Right renal pelvis (tissue), 4 donors: ENCODE data around the gene SNCG. TPM values are rescaled to one million over a fixed set of nuclear protein-coding genes. Genes with fewer than 3 reads are reported as not detected.
A peak's percentile ranks its signal among the peaks of the same experiment; 100 is the strongest.

Experiments used
- DNase-seq, 4 donors: peaks; one replicate each; pipeline ENCODE4 v3.0.0-alpha.2; 2013; ENCODE audit warnings: low read depth in 4 of 4, low spot score in 3 of 4, missing footprints in 1 of 4
- polyA plus RNA-seq, 4 donors: library from polyadenylated mRNA; unstranded; fragments of 120-200 nt; gene quantifications; one replicate each; pipeline ENCODE4 v1.2.1, GENCODE V29; 2013; ENCODE audit not compliant: insufficient read length in 4 of 4

The SNCG gene
- polyA plus RNA-seq, 4 donors, result 11.4 to 33.6 (median 21.6) TPM

DNA sequence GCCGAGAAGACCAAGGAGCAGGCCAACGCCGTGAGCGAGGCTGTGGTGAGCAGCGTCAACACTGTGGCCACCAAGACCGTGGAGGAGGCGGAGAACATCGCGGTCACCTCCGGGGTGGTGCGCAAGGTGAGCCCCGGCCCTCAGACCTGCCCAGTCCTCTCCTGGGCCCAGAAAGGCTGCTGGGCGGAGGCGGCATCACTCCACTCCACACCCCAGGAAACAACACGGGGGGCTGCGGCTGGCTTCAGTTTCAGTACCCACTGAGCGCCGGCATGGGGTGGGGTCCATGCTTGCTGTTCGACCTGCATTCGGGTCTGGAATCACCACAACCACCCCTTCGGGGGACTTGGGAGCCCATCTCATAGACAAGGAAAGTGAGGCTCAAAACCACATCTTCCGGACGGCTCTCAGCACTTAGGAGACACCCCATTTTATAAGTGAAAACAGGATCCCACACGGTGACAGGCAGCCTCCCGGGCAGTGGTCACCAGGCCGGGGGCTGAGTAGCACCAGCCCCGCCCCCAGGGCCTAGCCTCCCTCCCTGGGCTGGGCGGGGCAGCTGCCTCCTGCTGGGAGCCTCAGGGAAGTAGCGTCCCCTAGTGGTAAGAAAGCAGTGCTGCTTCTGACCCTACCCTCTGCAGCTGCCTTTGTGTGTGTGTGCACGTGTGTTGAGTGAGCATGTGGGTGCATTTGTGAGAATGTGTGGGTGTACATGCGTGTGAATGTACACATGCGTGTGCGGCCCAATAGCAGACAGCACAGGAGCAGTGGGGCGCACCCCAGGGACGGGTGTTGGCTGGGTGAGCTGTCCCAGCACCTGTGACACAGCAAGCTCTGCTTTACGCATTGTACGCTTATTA, 1.8 kb downstream of the SNCG start:
- no peak for DNase-seq

DNA sequence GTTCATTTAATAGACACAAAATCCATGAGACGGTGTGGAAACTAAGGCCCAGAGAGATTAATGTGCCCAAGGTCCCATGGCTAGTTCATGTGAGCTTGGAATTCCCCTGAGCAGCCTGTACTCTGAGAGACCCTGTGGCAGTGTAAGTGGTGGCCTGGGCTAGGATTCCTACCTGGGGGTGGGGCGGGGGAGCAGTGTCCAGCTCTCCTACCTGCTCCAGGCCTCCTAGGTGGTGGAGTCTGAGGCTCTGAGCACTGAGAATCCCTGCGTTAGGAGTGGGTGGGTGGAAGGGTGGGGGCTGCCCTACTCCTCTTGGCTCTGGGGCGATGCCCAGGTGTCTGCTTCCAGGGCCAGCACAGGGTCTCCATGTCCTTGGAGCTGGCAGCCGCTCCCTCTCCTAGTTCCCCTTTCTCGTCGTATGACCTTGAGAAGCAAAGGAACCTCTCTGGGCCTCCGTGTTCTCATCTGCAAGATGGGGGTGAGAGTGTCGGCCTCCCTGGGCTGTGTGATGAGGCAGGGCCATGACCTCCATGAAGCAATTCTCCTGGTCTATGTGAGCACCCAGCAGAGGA, 2.5 kb downstream of the SNCG start:
- no peak for DNase-seq

DNA sequence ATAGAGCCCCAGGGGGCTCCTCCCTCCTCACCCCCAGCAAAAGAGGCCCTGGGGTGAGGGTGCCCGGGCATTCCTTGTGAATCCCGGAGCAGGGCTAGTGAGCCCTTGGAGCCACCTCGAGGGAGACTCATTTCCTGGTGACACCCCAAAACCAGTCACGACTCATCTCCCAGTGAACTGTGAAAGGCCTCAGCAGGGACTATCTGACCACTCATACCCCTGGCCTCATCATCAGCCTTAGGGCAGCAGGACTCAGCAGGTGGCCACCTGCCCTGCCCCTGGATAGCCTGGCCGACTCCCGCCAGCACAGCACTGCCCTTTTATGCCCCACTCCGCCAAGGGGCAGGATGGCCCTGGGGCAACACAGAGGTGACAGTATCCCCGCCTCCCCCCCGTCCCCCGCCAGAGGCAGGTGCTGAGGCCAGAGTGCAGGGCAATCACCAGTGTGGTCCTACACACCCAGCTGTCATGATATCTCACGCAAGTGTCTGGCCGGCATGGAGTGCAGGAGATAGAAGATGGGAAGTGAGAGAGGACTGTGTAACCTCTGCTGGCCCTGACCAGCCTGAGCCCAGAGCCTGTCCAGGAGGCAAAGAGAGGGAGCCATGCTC, 3.2 kb downstream of the SNCG start:
- DNase-seq, result no peak

DNA sequence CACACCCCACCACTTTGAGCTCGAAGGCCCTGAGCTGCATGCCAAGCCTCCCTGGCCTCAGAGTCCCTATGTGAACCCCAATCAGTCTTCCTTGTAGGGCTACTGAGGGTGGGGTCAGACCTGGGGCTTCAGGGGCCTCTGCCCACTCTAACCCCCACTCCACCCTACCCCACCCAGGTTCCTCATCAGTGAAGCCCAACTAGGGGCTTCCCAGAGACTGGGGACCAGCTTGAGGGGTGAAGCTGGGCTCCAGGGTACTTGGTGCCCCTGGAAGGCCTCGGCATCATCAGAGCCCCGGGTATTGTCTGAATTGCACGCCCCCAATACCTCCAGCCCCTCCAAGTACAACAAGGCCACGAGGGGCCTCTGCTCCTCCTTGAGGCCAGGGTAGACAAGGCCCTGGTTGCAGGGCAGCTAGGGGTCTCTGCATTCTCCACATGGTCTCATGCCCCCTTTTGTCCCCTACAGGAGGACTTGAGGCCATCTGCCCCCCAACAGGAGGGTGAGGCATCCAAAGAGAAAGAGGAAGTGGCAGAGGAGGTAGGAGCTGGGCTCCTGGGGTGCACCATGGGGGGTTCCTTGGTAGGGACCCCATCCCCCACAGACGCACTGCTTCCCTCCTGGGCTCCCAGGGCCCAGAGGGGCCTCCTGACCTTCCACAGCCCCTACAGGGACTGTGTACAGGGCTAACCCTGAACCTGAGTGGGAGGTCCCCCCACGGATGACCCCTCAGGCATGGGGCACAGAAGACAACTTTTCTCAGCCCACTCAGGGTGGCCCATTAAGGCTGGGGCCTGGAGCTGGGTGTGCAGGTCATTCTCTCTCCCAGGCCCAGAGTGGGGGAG, 4.0 kb downstream of the SNCG start:
- DNase-seq, result no peak

DNA sequence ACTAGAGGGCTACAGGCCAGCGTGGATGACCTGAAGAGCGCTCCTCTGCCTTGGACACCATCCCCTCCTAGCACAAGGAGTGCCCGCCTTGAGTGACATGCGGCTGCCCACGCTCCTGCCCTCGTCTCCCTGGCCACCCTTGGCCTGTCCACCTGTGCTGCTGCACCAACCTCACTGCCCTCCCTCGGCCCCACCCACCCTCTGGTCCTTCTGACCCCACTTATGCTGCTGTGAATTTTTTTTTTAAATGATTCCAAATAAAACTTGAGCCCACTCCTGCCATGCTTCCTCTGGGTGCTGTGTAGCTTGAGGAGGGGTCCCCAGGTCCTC, 4.5 kb downstream of the SNCG start:
- DNase-seq, result no peak

DNA sequence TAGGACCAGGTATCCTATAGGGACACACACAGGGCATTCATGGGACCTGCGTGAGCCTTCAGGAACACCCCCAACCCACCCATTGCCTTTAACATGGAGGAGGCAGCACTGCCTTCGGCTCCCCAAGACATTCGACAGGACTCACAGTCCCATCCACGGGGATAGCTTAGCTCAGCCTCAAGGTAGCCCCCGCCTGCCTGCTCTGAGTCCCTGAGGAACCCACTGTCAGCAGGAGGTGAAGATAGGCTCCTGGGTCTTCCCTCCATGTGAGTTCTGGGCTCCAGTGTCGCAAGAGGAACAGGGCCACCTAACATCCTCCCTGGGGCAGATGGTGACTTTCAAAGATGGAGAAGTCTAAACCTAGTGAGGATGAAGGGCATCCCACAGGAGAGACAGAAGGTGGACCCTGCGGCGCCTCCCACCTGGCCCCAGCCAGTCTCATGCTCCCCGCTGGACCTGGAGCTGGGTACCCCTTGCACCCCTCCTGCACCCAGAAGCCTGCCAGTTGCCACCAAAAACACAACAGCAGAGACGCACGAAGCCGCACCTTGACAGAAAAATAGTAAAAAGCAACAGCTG, 5.0 kb downstream of the SNCG start:
- no peak for DNase-seq

DNA sequence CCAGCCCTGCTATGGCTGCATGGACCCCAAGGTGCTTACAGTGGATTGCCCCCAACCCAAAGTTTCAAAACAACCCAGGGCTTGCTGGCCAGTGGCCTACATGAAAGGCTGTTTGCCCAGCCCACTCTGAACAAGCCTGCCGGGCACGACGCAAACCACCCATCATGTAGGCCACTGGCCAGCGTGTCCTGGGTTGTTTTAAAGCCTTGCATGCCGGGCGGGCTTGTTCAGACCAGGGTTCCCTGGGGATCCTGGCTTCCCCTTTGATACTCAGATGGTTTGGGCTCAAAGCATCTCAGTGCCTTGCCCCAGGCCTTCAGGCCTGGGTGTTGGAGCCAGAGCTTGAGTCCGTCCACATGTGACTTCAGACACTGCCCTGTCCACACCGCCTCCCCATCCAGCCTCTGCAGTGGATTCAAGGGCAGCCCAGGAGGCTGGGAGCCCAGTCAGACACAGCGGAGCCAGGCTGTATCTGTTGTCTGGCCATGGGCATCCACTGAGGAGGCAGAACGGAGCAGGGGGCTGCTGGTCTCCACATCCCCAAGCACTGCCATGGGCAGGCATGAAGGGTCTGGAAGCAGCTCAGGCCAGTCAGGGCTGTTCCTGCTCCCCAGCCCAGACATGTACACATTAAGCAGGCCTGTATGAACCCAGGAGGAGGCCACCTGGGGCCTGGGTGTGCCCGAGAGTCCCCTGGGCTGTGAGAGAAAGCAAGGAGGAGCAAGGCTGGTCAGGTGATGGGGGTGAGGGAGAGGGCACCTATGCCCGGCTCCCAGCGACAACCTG, 5.9 kb downstream of the SNCG start:
- DNase-seq, result no peak

DNA sequence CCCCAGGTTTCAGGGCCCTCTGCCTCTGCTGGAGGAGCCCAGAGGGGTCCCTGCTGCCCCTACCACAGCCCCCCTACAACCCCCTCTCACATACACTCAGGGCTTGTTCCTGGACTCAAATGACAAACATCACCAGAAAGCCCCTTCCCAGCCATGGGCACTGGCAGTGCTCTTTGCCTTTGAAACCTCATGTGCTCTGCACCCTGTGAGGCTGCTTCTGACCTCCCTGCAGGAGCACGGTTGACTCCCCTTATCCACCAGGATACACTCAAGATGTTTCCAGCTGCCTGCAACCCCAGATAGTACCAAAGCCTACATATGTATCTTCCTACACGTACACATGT, 6.4 kb downstream of the SNCG start:
- DNase-seq, result no peak

DNA sequence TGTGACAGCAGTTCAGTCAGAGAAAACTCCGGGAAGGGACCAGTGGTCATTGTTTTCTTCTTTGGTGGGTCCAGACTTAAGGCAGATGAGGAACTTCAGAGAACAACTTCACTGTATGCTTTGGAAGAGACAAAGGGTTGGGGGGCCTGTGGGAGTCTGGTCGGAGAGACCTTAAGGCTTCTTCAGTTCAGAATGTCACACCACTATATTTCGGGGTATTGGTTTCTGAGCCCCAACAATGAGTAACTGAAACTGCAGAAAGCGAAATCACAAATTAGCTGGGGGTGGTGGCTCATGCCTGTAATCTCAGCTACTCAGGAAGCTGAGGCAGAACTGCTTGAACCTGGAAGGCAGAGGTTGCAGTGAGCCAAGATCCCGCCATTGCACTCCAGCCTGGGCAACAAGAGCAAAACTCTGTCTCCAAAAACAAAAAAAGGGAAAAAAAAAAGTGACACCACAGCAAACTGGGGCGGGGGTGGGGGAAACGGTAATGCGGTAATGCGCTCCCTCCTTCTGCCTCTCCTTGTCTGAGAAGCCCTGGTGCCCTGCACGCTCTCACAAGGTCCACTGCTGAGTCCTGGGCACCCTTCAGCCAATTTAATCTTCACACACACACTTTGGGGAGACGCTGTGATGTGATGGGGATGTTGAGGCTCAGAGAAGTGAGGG, 7.7 kb downstream of the SNCG start:
- no peak for DNase-seq

DNA sequence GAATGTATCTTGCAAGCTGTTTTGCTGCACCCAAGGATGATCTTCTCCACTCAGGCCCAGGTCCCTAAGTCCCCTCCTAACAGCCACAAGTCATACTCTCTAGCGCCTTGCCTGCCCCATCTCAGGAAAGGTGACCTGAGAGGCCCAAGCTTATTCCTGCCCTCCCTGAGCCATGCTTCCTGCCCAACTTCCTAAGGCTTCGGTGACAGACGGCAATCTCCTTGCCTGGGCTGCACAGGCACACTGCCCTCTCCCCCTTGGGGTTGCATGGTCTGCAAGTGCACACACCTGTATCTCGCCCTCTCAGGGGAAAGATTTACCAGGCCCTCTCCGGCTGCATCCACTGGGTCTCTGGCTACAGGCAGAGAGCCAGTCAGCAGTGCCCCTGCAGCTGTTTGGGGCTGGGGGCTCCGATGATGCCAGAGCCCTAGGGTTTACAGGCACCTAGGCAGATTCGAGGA, 9.1 kb downstream of the SNCG start:
- no peak for DNase-seq

DNA sequence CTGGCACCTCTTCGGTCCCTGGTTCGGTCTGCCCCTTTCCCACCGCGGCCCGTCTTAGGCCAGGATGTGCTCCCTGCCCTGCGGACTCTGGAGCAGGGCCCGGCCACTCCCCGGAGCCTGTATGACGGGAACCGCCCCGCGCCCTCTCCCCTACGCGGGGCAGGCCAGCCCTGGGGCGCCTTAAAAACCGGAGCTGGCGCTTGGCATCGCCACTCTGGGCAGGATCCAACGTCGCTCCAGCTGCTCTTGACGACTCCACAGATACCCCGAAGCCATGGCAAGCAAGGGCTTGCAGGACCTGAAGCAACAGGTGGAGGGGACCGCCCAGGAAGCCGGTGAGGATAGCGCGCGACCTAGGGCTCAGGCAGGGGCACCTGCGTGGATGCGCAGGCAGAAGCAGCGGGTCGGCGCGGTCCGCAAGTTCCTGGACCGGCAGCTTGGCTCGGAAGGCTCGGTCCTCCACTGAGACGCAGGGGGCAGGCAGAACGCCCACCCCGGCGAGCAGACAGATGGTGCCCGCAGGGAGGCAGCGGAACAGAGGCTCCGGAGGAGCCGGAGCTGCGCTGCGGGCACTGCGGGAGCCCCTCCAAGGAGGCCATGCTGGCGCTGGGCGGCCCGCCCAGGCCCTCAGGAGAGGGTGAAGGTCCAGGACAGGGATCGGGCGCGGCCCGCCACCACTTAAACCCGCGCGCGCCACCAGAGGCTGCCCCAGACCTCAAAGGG, 10.0 kb downstream of the SNCG start, which contains the start of gene ADIRF:
TSS of gene ADIRF (plus strand) at position 212 of the 723 bp plus-strand sequence. CDS start at position 275, 63 bp downstream.
- no peak for DNase-seq

DNA sequence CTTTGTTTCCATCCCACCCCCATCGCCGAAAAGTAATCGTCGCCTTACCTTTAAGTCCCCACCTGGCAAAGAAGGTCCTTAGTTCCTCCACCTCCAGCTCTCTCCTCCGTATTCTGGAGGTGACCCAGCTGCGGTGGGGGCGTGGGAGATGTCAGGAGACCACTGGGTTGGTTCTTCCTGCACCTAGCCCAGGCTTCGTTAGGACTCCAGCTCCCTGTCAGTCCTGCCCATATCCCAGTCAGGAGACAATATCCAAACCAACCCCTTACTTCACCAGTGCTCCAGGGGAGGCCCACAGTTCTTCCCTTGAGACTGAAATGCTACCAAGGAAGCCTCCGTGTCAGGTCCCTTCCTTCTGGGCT, 10.6 kb downstream of the SNCG start:
- DNase-seq, result no peak

DNA sequence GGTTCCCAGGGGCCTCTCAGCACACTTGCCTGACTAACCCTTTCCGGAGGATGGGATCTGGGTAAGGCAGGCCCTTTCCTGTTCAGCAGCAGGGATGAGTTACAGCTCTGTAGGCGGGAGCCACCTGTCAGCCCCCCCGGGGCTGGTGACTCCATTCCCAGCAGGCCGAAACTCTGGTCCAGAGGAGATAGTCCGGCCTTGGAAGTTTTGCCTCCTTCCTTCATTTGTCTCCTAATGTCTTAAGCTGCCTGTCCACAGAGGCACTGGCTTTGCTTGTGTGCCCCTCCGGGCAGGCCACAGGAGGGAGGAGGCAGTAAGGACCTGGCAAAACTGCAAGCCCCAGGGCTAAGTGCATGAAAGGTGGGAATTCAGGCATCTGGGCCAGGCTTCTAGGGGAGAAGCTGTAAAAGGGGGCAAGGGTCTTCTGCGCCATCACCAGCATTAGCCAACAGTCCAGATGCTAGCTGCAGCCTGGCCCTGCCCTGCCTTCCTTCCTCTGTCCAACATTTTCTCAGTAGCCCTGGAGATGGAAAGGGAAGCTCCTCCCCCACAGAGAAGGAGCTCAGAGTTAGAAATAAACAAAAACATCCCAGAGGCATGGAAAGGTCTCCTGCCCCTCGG, 11.1 kb downstream of the SNCG start:
- no peak for DNase-seq

DNA sequence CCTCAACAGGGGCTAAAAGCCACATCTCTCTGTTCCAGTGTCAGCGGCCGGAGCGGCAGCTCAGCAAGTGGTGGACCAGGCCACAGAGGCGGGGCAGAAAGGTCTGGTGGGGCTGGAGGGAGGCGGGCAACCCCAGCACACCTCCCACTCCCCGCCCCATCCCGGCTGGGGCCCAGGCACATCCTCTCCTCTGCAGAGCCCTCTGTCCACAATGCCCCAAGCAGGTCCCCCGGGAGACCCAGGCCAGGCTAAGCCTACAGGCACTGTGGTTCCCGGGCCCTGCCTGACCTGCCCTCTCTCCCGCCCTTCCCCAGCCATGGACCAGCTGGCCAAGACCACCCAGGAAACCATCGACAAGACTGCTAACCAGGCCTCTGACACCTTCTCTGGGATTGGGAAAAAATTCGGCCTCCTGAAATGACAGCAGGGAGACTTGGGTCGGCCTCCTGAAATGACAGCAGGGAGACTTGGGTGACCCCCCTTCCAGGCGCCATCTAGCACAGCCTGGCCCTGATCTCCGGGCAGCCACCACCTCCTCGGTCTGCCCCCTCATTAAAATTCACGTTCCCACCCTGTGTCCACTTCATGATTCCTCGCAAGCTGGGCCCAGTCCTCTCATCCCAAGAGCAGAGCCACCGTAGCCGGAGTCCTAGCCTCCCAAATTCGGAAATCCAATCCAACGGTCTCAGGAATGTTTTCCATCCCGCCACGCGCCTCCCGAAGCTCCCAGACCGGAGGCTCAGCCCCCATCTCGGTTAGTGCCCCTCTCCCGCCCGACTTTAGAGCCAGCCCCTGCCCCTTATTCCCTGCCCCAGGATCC, 12.0 kb downstream of the SNCG start:
- DNase-seq, result no peak

DNA sequence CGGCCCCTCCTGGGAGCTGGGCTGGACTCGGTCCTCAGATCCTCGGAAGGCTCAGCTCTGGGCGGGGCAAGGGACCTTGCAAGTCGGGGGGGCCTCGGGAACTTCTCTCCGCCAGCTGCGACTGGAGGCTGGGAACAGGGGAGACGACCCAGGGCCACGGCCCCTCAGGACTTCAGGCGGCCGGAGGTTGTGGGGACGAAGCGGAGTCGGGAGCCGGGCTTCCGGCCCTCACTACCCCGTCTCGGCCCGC, 12.5 kb downstream of the SNCG start:
- no peak for DNase-seq

DNA sequence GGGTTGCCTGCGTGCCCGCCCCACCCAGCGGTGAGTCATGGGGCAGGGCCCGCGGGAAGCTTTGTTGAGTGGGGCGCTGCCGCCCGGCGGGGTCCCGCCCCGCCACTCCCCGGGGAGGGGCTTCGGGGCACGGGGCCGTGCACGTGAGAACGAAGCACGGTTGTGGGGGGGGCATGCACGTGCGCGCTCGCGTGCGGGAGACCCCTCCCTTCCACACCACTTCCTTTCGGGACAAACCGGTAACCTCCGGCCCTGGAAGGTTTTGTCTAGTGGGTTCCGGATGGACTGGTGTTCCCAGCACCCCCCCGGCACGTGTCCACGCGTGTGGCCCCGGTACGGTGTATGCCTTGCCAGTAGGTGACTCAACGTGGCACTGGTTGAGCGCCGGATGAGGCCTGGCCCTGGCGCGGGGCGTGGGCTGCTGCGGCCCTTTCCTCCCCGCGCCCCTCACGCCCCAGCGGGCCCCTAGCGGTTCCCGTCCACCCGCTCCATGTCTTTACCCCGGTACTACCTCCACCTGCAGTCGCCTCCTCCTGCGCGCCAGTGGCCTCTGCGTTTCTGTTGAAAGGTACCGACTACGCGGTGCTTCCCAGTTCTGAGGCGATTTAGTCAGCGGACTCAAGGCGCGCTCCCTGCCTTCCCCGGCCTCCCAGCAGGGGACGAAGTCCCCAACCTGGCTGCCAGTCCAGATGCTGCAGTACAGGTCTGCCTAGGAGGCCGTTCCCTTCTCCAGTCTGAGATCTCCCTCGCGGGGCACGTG, 13.0 kb downstream of the SNCG start:
- peak in 1 of 4 donors; percentile 52 for DNase-seq
